Ovary (tissue), 9 donors: ENCODE measurements around the gene TESK2. TPM values are rescaled to one million over a fixed set of nuclear protein-coding genes. Genes with fewer than 3 reads are reported as not detected.

ENCODE experiments used
- DNase-seq, 5 donors: peaks; one replicate each; pipeline ENCODE4 v3.0.0-alpha.2; 2019 to 2020
- H3K27ac ChIP-seq, 2 donors: fragments of 200-600 bp; one replicate each; pipeline versions ENCODE4 v1.5.1 to v1.8.0; 2019 to 2022
- H3K27me3 ChIP-seq: fragments of 200-600 bp; one replicate; pipeline ENCODE4 v1.8.0; 2022
- H3K36me3 ChIP-seq: fragments of 200-600 bp; sonication (generic); one replicate; pipeline ENCODE4 v1.5.1; 2019
- H3K4me1 ChIP-seq: one replicate; pipeline ENCODE4 v1.8.1; 2013; ENCODE audit warnings: mild to moderate bottlenecking, moderate library complexity; ENCODE audit not compliant: insufficient read depth
- H3K4me3 ChIP-seq: fragments of 200-600 bp; sonication (generic); one replicate; pipeline ENCODE4 v1.5.1; 2017
- H3K9me3 ChIP-seq, 2 donors: fragments of 200-600 bp in 1 of 2; sonication (generic) in 1 of 2; one replicate each; pipeline versions ENCODE4 v1.5.1 to v1.8.1; 2013 to 2019; ENCODE audit warnings: mild to moderate bottlenecking in 1 of 2, moderate library complexity in 1 of 2
- CTCF ChIP-seq, 3 donors: fragments of 450-650 bp in 2 of 3; fragments of 200-600 bp in 1 of 3; IDR thresholded peaks; one replicate each; pipeline versions ENCODE4 v1.5.1 to v1.8.0; 2016 to 2022; ENCODE audit warnings: antibody characterized with exemption in 3 of 3, mild to moderate bottlenecking in 1 of 3
- EP300 ChIP-seq: sonication (generic); formaldehyde crosslinking; IDR thresholded peaks from one replicate; pipeline ENCODE4 v1.6.1; 2017; ENCODE audit warnings: antibody characterized with exemption
- POLR2A ChIP-seq: fragments of 450-650 bp; IDR thresholded peaks from one replicate; pipeline ENCODE4 v1.6.1; 2017; ENCODE audit warnings: antibody characterized with exemption, mild to moderate bottlenecking, moderate library complexity
- WGBS, 3 donors: extraction: QIAGEN DNeasy Blood & Tissue Kit in 1 of 3; methylation state at CpG; one replicate each; pipeline versions ENCODE4 v1.1.5 to v1.1.7; 2013 to 2017; 5-methylcytosine and 5-hydroxymethylcytosine counted together
- intact Hi-C, 4 donors: fragments of 100-400 bp; cut with DNase I; formaldehyde crosslinking; loops; one replicate each; pipeline versions ENCODE4 v1.11.0 to v1.15.1; 2022 to 2023
- polyA plus RNA-seq, 2 donors: library from polyadenylated mRNA; stranded (reverse); fragments of 200-250 nt in 1 of 2; fragments of 350-450 nt in 1 of 2; fragmentation: Illumina TruSeq in 1 of 2; extraction: RNeasy Lipid Tissue Mini Kit (QIAGEN cat#74804) in 1 of 2; gene quantifications; one replicate each; pipeline ENCODE4 v1.2.3, GENCODE V29; 2013 to 2014
- total RNA-seq, 7 donors: library from RNA; depleted of rRNA in 2 of 7; stranded (reverse); fragments of >200 nt in 2 of 7; fragmentation: NEBNext Ultra II Directional in 3 of 7; extraction: Animal tissue kit (Norgen Biotek cat#: 25700) in 3 of 7; gene quantifications; one replicate each; pipeline versions ENCODE4 v1.1.0 to v1.2.4, GENCODE V29; 2016 to 2023
- donor health status: DM: no; HTN: no; CAD: no; lungs with moderate emphysema.
- donor health status: DM: no; HTN: no; CAD: no.
- donor health status: Bipolar disorder and iron deficiency.
- donor health status: DM: yes; HTN: yes; CAD: no.
- donor health status: DM: no; HTN: no; CAD: no.
- donor health status: DM: yes; HTN: yes; CAD: no.

TESK2 gene
- total and polyA plus RNA-seq, 9 donors: 6.7 to 12.5 (median 9.7) TPM

- Histone ChIP-seq H3K27ac (no peak overlapping the region), H3K4me3 (no peak overlapping the region), H3K27me3 (no peaks in the 10 kb centered on the region), H3K36me3 (no peaks in the 10 kb centered on the region), H3K9me3 (no peaks in the 10 kb centered on the region), H3K4me1 (no peaks in the 10 kb centered on the region)
- 67 to 93% (median 89%) methylated on average over 1 of the region's 1 CpG for WGBS, 3 donors
- TF ChIP-seq POLR2A (no peak), EP300 (no peak), CTCF (IDR thresholded peaks at IDR 0.05) (no peak)
- intact Hi-C loops: no loop called here
- no peak for DNase-seq
Observed at GRCh38 chr1:45403718-45404117, 87.2 kb downstream of the TESK2 start.

- intact Hi-C loops: no loop called here
- TF ChIP-seq CTCF (IDR thresholded peaks at IDR 0.05) (no peak), POLR2A (no peak), EP300 (no peak)
- no peaks in the 10 kb centered on the region for H3K4me1 ChIP-seq
- no peaks in the 10 kb centered on the region for H3K9me3 ChIP-seq
- H3K27me3 ChIP-seq: no peaks in the 10 kb centered on the region
- DNase-seq: no peak
- 80 to 94% (median 88%) methylated on average over 3 of the region's 3 CpGs for WGBS, 3 donors
- no peaks in the 10 kb centered on the region for H3K36me3 ChIP-seq
- no peak overlapping the region for H3K4me3 ChIP-seq
- no peak overlapping the region for H3K27ac ChIP-seq
Observed at GRCh38 chr1:45403298-45403697, 87.7 kb downstream of the TESK2 start.

- Histone ChIP-seq H3K4me1 (no peaks in the 10 kb centered on the region), H3K4me3 (no peak overlapping the region), H3K27me3 (no peaks in the 10 kb centered on the region), H3K27ac (no peak overlapping the region), H3K36me3 (no peaks in the 10 kb centered on the region), H3K9me3 (no peaks in the 10 kb centered on the region)
- 71 to 79% (median 79%) methylated on average over 2 of the region's 2 CpGs for WGBS, 3 donors
- TF ChIP-seq EP300 (no peak), POLR2A (no peak), CTCF (IDR thresholded peaks at IDR 0.05) (no peak)
- intact Hi-C loops: no loop called here
- DNase-seq: no peak
Observed at GRCh38 chr1:45401524-45401923, 89.4 kb downstream of the TESK2 start.

GRCh38 chr1:45400049-45400448 is 90.9 kb downstream of the TESK2 start:
- 40 to 58% (median 51%) methylated on average over 3 of the region's 3 CpGs for WGBS, 3 donors
- intact Hi-C loops: no loop called here
- DNase-seq: no peak

More at GRCh38 chr1:45400049-45400448, 90.9 kb downstream of the TESK2 start:
- no peak for TF ChIP-seq POLR2A
- no peak for TF ChIP-seq EP300
- TF ChIP-seq CTCF (IDR thresholded peaks at IDR 0.05): no peak
- H3K36me3 ChIP-seq: no peaks in the 10 kb centered on the region
- H3K4me1 ChIP-seq: no peaks in the 10 kb centered on the region
- H3K4me3 ChIP-seq: no peak overlapping the region
- no peak overlapping the region for H3K27ac ChIP-seq
- H3K27me3 ChIP-seq: no peaks in the 10 kb centered on the region
- H3K9me3 ChIP-seq: no peaks in the 10 kb centered on the region
